Common myeloid progenitor, CD34-positive (primary cell): ENCODE results near the gene INS.

Source experiments
- CTCF ChIA-PET: fragments of 350-600 bp; sonication (Branson Sonifier 250); formaldehyde crosslinking; loops from one replicate; lab custom pipeline; 2021; ENCODE audit warnings: antibody characterized with exemption; lab: Charles Lee
- POLR2A ChIA-PET: fragments of 350-600 bp; sonication (Branson Sonifier 250); formaldehyde crosslinking; loops from one replicate; lab custom pipeline; 2021; ENCODE audit warnings: antibody characterized with exemption; lab: Charles Lee
- DNase-seq, 3 donors: peaks; one replicate each; pipeline versions ENCODE4 v3.0.0 to v3.0.0-alpha.2; 2013
- H3K27ac ChIP-seq, 2 experiments: 1 replicate in 1 of 2; 2 replicates in 1 of 2; pipeline ENCODE4 v1.7.0; 2013; ENCODE audit warnings: inconsistent platforms in 2 of 2, low read length in 2 of 2, mild to moderate bottlenecking in 2 of 2, low read depth in 1 of 2, moderate library complexity in 1 of 2; ENCODE audit not compliant: severe bottlenecking in 2 of 2, insufficient read depth in 1 of 2, poor library complexity in 1 of 2
- H3K27me3 ChIP-seq, 5 experiments: replicated peaks in 2 of 5; 1 replicate in 3 of 5; 2 replicates in 2 of 5; pipeline versions ENCODE4 v1.6.1 to v1.7.0; 2013; ENCODE audit warnings: low read length in 4 of 5, mild to moderate bottlenecking in 2 of 5, moderate library complexity in 2 of 5, inconsistent platforms in 1 of 5; ENCODE audit not compliant: insufficient read depth in 5 of 5, control insufficient read depth in 4 of 5
- H3K36me3 ChIP-seq, 4 experiments: 1 replicate in 2 of 4; 2 replicates in 2 of 4; pipeline versions ENCODE4 v1.6.1 to v1.7.0; 2013; ENCODE audit warnings: low read length in 3 of 4, control low read depth in 1 of 4, mild to moderate bottlenecking in 1 of 4; ENCODE audit not compliant: control insufficient read depth in 4 of 4, insufficient read depth in 4 of 4
- H3K4me1 ChIP-seq, 4 experiments: 1 replicate in 3 of 4; 2 replicates in 1 of 4; pipeline versions ENCODE4 v1.6.1 to v1.7.1; 2013; ENCODE audit warnings: low read length in 3 of 4, mild to moderate bottlenecking in 3 of 4, control low read depth in 1 of 4, inconsistent platforms in 1 of 4, moderate library complexity in 1 of 4; ENCODE audit not compliant: control insufficient read depth in 4 of 4, insufficient read depth in 4 of 4; ENCODE audit errors: control extremely low read depth in 1 of 4
- H3K4me3 ChIP-seq, 7 experiments: 1 replicate in 4 of 7; 2 replicates in 3 of 7; pipeline versions ENCODE4 v1.5.1 to v1.7.0; 2013; ENCODE audit warnings: mild to moderate bottlenecking in 7 of 7, low read length in 6 of 7, moderate library complexity in 6 of 7, inconsistent platforms in 2 of 7, low read depth in 2 of 7, control low read depth in 1 of 7; ENCODE audit not compliant: insufficient read depth in 4 of 7, control insufficient read depth in 1 of 7; ENCODE audit errors: extremely low read depth in 1 of 7
- H3K9me3 ChIP-seq, 5 experiments: 1 replicate in 4 of 5; 2 replicates in 1 of 5; pipeline versions ENCODE4 v1.6.1 to v1.7.1; 2013; ENCODE audit warnings: low read length in 4 of 5, mild to moderate bottlenecking in 2 of 5, inconsistent platforms in 1 of 5, low read depth in 1 of 5, moderate library complexity in 1 of 5; ENCODE audit not compliant: control insufficient read depth in 4 of 5, insufficient read depth in 2 of 5; ENCODE audit errors: control extremely low read depth in 1 of 5
- WGBS: methylation state at CpG from one replicate; pipeline ENCODE4 v1.1.5; 2013; ENCODE audit not compliant: insufficient coverage; 5-methylcytosine and 5-hydroxymethylcytosine counted together

INS gene

DNA sequence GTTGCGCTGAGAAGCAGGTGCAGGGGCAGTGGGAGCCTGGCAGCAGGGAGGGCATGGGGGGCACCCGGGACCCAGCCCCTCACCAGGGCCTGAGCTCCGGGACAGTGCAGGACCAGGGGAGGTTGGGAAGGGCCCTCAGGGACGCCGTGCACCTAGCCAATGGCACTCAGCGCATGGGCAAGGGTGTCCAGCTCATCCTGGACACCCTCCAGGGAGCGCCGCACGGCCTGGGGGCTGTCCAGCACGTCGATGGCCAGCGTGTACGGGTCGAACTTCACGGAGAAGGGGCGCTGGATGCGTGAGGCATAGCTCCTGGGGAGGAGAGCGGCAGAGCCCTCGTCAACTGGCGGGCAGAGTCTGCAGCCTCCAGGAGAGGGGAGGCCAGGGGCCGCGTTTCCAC, 3.1 kb upstream of the INS start:
- Histone ChIP-seq H3K36me3 (no peaks in the 10 kb centered on the region), H3K27me3 (peaks cover 0 to 30% (median 5%) of the 10 kb centered on the region in 5 experiments), H3K4me3 (no peak overlapping the region), H3K9me3 (no peaks in the 10 kb centered on the region), H3K27ac (no peak overlapping the region), H3K4me1 (peaks cover 0 to 7% (median 3%) of the 10 kb centered on the region in 4 experiments)
- DNase-seq: no peak
- WGBS: 95% methylated on average over 19 of the region's 22 CpGs
- ChIA-PET CTCF (interaction anchor here (1.1 to 6.1 kb wide), 8 partner anchors 9 to 256 kb away, joined by 3 to 45 read pairs (median 5); no protein-coding TSS in a partner anchor), POLR2A (no interaction called here)

DNA sequence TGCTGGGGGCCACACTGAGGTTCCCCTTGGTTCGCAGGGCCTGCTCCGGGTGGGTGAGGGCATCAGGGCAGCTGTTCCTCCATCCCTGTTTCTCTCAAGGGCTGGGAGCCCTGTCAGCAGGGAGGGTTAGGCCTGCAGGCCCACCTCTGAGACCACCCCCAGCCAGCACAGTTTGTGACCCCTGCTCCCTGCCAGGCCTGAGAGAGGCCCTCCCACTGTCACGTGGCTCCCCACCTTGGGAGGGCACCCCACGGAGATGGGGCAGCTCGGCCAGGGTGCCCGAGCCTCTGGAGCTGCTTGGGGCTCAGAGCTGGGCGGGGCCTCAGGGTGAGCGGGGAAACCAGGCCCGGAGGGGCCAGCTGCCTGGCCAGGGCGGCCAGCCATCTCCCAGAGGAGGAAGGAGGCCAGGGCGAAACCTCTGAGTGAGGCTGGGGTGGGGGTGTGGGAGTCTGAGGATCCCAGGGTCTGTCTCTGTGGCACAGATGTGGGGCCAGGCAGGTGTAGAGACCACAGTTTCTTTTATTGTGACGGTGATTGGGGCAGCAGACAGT, 2.5 kb upstream of the INS start:
- no peak overlapping the region for H3K27ac ChIP-seq
- CTCF ChIA-PET: interaction anchor here (1.1 to 6.1 kb wide), 8 partner anchors 8 to 257 kb away, joined by 3 to 45 read pairs (median 6); no protein-coding TSS in a partner anchor
- no peaks in the 10 kb centered on the region for H3K36me3 ChIP-seq
- POLR2A ChIA-PET: no interaction called here
- H3K4me1 ChIP-seq: peaks cover 0 to 7% (median 3%) of the 10 kb centered on the region in 4 experiments
- DNase-seq: no peak
- H3K4me3 ChIP-seq: no peak overlapping the region
- H3K9me3 ChIP-seq: no peaks in the 10 kb centered on the region
- 94% methylated on average over 9 of the region's 12 CpGs for WGBS
- peaks cover 0 to 28% (median 6%) of the 10 kb centered on the region in 5 experiments for H3K27me3 ChIP-seq

DNA sequence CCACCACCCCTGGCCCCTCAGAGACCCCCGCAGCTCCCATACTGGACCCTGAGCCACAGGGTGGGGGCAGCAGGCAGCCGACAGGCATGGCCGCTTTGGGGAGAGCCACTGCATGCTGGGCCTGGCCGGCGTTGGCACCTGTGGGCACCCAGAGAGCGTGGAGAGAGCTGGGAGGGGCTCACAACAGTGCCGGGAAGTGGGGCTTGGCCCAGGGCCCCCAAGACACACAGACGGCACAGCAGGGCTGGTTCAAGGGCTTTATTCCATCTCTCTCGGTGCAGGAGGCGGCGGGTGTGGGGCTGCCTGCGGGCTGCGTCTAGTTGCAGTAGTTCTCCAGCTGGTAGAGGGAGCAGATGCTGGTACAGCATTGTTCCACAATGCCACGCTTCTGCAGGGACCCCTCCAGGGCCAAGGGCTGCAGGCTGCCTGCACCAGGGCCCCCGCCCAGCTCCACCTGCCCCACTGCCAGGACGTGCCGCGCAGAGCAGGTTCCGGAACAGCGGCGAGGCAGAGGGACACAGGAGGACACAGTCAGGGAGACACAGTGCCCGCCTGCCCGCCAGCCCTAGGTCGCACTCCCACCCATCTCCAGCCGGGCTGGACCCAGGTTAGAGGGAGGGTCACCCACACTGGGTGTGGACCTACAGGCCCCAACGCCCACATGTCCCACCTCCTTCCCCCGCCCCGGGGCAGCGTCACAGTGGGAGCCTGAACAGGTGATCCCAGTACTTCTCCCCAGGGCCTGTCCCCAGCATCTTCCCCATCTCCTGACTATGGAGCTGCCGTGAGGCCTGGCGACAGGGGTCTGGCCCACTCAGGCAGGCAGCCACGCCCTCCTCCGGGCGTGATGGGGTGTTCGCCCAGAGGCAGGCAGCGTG, 1.2 kb downstream of the INS start:
- no peaks in the 10 kb centered on the region for H3K4me1 ChIP-seq
- H3K4me3 ChIP-seq: no peak overlapping the region
- DNase-seq: no peak
- 91% methylated on average over 32 of the region's 36 CpGs for WGBS
- H3K36me3 ChIP-seq: no peaks in the 10 kb centered on the region
- peaks cover 0 to 2% (median 0%) of the 10 kb centered on the region in 5 experiments for H3K27me3 ChIP-seq
- POLR2A ChIA-PET: no interaction called here
- H3K9me3 ChIP-seq: no peaks in the 10 kb centered on the region
- CTCF ChIA-PET: interaction anchor here (1.0 to 15.3 kb wide), 4 partner anchors 8 to 466 kb away, joined by 3 to 341 read pairs (median 7); no protein-coding TSS in a partner anchor
- H3K27ac ChIP-seq: no peak overlapping the region

DNA sequence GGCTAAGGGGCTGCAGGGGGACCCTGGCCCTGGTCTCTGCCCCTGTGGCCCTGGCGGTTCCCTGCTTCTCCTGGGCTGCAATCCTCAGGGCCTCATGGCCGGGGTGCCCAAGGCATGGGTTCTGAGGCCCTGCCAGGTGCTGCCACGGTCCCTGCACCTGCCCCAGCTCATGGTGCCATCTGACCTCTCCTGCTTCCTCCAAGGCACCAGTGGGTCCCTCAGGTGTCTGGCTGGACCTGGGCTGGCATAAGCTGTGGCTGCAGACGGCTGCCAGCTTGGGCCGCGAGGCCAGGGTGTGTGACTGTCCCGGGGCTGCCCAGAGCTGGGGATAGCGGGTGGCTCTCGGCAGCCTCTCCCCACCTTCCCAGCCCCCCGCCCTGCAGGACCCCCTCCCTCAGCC, 2.0 kb downstream of the INS start:
- Histone ChIP-seq H3K36me3 (no peaks in the 10 kb centered on the region), H3K9me3 (no peaks in the 10 kb centered on the region), H3K4me3 (no peak overlapping the region), H3K4me1 (no peaks in the 10 kb centered on the region), H3K27ac (no peak overlapping the region), H3K27me3 (peaks cover 0 to 3% (median 0%) of the 10 kb centered on the region in 5 experiments)
- WGBS: 100% methylated on average over 1 of the region's 10 CpGs
- CTCF ChIA-PET: interaction anchor here (0.6 to 15.3 kb wide), 5 partner anchors 14 to 465 kb away, joined by 3 to 341 read pairs (median 3); no protein-coding TSS in a partner anchor
- no peak for DNase-seq
- POLR2A ChIA-PET: no interaction called here

DNA sequence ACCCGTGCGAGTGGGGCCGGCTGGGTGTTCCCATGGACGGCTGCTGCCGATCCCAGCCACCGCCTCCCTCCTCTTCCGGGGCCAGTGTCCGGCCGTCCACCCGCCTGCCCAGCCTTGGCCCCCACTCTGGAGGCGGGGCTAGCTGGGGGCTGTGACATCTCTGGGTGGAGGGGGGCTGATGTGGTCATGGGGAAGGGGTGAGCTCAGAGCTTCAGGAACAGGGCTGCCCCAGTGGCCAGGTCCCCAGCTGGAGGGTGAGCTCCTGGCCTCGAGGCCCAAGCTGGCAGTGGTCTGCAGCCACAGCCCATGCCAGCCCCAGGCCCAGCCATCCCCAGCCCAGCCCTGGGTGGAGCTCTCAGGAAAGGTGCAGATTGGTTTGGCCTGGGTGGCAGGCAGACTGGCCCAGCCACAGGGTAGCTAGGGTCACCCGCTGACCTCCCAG, 2.7 kb downstream of the INS start:
- Histone ChIP-seq H3K36me3 (no peaks in the 10 kb centered on the region), H3K4me3 (no peak overlapping the region), H3K9me3 (no peaks in the 10 kb centered on the region), H3K27me3 (peaks cover 0 to 3% (median 1%) of the 10 kb centered on the region in 5 experiments), H3K4me1 (no peaks in the 10 kb centered on the region), H3K27ac (no peak overlapping the region)
- DNase-seq: no peak
- 94% methylated on average over 11 of the region's 13 CpGs for WGBS
- POLR2A ChIA-PET: no interaction called here
- CTCF ChIA-PET: interaction anchor here (0.6 to 15.3 kb wide), 8 partner anchors 13 to 519 kb away, joined by 3 to 341 read pairs (median 3); no protein-coding TSS in a partner anchor

DNA sequence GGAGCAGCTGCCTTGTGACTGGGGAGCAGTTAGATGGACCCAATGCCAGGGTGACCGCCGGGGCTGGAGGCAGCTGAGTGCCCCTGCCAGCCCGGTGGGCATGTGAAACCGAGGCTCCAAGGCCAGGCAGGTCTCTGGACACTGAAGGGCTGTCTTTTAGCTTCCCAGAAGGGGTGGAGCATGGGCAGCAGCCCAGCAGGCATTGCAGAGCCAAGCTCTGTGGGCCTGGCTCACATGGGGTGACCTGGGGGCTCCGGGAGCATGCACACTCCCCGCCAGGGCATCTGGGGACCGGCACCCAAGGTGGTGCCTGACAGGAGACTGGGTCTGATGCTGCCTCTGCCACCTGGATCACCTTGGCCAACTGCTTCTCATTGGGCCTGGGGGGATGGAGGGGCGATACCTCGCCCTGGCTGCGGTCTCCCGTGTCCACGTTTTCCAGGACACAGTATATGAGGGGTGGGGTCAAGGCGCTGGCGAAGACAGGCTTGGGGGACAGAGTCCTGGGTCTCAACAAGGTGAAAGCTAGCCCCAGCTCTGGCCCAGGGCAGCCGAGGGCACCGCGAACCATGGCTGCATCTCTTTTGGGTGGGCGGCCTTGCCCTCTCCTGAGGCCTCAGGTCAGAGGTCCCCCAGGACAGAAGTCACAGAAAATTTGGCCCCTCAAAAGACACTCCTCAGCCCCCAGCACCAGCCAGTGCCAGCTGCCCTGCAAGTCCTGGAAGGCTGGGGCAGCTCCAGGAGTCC, 3.5 kb downstream of the INS start:
- WGBS: 85% methylated on average over 18 of the region's 18 CpGs
- H3K4me1 ChIP-seq: no peaks in the 10 kb centered on the region
- peaks cover 0 to 3% (median 1%) of the 10 kb centered on the region in 5 experiments for H3K27me3 ChIP-seq
- H3K4me3 ChIP-seq: no peak overlapping the region
- POLR2A ChIA-PET: no interaction called here
- no peak overlapping the region for H3K27ac ChIP-seq
- CTCF ChIA-PET: interaction anchor here (0.8 to 15.3 kb wide), 10 partner anchors 16 to 518 kb away, joined by 3 to 341 read pairs (median 4); no protein-coding TSS in a partner anchor
- no peaks in the 10 kb centered on the region for H3K9me3 ChIP-seq
- no peak for DNase-seq
- no peaks in the 10 kb centered on the region for H3K36me3 ChIP-seq
